Epithelial cell of proximal tubule (primary cell): ENCODE data around the gene ARHGEF19. TPM values are rescaled to one million over a fixed set of nuclear protein-coding genes. Genes with fewer than 3 reads are reported as not detected.

Experiments used
- DNase-seq: peaks from one replicate; pipeline ENCODE4 v3.0.0-alpha.2; 2011; ENCODE audit warnings: low read depth
- H3K4me3 ChIP-seq: 2 replicates; pipeline ENCODE4 v1.5.1; 2011; ENCODE audit warnings: low read depth, mild to moderate bottlenecking, low read length
- total RNA-seq: library from RNA; depleted of rRNA; stranded (reverse); fragments of >200 nt; gene quantifications from 2 replicates; pipeline ENCODE4 v1.2.3, GENCODE V29; 2015
- TF ChIP-seq, protein P1 (sequence below): conservative IDR thresholded peaks from 2 replicates; pipeline ENCODE4 v1.5.1; 2012; ENCODE audit warnings: low read depth, mild to moderate bottlenecking, low read length

ARHGEF19 gene
- total RNA-seq, 1 donor from 2014 or later, result 14.3 TPM

GRCh38 chr1:16254263-16254928 lies 41.9 kb upstream of the ARHGEF19 start:
- no peak for DNase-seq
- no peak overlapping the region for H3K4me3 ChIP-seq
- TF ChIP-seq, protein P1, sequence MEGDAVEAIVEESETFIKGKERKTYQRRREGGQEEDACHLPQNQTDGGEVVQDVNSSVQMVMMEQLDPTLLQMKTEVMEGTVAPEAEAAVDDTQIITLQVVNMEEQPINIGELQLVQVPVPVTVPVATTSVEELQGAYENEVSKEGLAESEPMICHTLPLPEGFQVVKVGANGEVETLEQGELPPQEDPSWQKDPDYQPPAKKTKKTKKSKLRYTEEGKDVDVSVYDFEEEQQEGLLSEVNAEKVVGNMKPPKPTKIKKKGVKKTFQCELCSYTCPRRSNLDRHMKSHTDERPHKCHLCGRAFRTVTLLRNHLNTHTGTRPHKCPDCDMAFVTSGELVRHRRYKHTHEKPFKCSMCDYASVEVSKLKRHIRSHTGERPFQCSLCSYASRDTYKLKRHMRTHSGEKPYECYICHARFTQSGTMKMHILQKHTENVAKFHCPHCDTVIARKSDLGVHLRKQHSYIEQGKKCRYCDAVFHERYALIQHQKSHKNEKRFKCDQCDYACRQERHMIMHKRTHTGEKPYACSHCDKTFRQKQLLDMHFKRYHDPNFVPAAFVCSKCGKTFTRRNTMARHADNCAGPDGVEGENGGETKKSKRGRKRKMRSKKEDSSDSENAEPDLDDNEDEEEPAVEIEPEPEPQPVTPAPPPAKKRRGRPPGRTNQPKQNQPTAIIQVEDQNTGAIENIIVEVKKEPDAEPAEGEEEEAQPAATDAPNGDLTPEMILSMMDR, result no peak

DNA sequence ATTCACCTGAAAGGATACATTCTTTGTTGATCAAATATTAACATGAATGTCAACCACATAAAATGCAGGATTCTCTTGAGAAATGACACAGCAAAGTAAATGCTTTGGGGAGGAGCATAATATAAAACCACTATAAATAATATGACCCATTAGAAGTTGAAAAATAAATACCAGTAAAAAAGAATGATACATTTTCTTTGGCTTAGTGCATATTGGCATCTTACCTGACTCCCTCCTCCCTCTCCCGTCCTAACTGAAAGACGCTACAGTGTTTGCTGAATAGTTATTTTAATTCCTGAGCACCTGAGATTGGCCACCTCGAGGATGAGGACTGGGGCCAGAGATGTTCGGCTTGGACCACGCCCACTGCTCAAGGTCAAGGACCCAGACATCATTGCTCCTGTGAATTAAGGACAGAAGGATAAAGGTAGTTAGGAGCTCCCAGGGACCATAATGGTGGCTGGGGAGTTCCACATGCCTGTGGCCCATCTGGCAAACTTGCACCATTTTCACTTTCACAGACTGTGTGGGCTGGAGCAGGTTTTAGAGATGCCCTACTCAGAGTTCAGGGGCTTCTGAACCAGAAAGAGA lies 41.0 kb upstream of the ARHGEF19 start:
- H3K4me3 ChIP-seq, result no peak overlapping the region
- TF ChIP-seq, protein P1, result no peak
- no peak for DNase-seq

GRCh38 chr1:16252912-16253311 lies 40.5 kb upstream of the ARHGEF19 start:
- H3K4me3 ChIP-seq, result no peak overlapping the region
- TF ChIP-seq, protein P1, result no peak
- no peak for DNase-seq

DNA sequence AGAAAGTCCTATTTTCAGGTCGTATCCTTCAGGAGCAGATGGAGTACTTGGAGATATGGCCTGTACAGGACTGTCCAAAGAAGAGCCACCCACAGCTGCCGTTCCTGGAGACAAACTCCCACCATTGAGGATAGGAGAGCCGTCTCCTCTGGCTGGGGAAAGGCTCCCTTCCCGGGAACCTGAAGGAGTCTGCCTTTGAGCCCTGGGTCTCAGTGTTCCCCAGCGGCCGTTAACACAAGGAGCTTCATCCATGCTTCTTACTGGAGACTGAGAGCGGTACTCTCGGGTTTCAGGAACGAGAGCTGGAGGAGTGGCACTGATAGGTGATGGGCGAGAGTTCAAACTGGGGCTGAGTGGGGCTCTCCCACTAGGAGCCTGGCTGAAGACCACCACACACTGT lies 38.9 kb upstream of the ARHGEF19 start:
- no peak for DNase-seq
- TF ChIP-seq, protein P1, result no peak
- H3K4me3 ChIP-seq, result no peak overlapping the region

DNA sequence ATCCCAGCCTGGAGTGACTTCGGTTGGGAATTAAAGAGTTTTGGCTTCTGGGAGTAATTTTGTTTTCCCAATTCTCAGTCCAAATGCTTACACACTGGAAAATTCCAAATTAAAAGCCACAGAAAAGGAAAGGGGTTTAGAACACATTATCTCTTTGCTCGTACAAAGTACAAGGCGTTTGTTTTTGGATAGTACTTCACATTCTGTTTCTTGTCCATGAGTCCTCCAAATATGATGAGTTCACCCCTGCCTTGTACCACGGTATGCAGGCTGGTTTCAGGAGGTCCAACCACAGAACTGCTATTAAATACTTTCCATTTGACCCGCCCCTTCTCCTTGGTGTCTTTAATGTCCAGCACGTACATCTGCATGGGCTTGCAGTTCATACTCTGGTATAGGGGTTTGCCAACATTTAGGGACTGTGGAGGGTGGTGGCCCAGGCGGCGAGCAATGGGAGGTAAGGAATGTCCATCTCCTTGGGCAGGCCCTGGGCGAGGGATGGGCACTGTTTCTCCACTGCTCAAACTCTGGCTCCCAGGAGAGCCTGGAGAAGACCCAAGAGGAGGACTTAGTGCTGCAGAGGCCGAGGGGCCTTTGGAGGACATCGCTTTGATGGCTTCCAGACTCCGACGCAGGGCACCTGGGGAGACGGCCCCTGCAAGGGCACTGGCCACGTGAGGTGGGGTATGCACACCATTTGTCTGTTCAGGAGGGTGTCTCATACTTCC lies 38.2 kb upstream of the ARHGEF19 start:
- TF ChIP-seq, protein P1, result no peak
- H3K4me3 ChIP-seq, result no peak overlapping the region
- no peak for DNase-seq

- DNase-seq, result no peak
- TF ChIP-seq, protein P1, result no peak
- no peak overlapping the region for H3K4me3 ChIP-seq
Measured at GRCh38 chr1:16249596-16250241, 37.3 kb upstream of the ARHGEF19 start.
